T-helper 1 cell treated with Interleukin-12 subunit alpha and Interleukin-12 subunit beta and Interleukin-4 antibody, amounts not matched to agents 30 μg/mL and 1 μg/mL, for 36 hours (primary cell): Measurements from ENCODE around the gene RAPGEF1.
"Not testable (repeated sequence)": the region's sequence is repeated elsewhere in the genome, so short reads cannot be mapped to it uniquely, and the experiment has no call there.

ENCODE experiments used
- H3K27ac Mint-ChIP-seq: one replicate; pipeline ENCODE4 v1.8.0; 2021; ENCODE audit warnings: mild to moderate bottlenecking, mixed read lengths
- H3K27me3 Mint-ChIP-seq: one replicate; pipeline ENCODE4 v1.8.0; 2021; ENCODE audit warnings: low read depth, mixed read lengths
- H3K36me3 Mint-ChIP-seq: one replicate; pipeline ENCODE4 v1.8.0; 2021; ENCODE audit warnings: low read depth, mixed read lengths
- H3K4me1 Mint-ChIP-seq: one replicate; pipeline ENCODE4 v1.8.0; 2021; ENCODE audit warnings: low read depth, mixed read lengths
- H3K4me3 Mint-ChIP-seq: one replicate; pipeline ENCODE4 v1.8.0; 2021; ENCODE audit warnings: mild to moderate bottlenecking, moderate library complexity, mixed read lengths
- H3K9me3 Mint-ChIP-seq: one replicate; pipeline ENCODE4 v1.8.0; 2021; ENCODE audit warnings: mixed read lengths

Gene RAPGEF1

DNA sequence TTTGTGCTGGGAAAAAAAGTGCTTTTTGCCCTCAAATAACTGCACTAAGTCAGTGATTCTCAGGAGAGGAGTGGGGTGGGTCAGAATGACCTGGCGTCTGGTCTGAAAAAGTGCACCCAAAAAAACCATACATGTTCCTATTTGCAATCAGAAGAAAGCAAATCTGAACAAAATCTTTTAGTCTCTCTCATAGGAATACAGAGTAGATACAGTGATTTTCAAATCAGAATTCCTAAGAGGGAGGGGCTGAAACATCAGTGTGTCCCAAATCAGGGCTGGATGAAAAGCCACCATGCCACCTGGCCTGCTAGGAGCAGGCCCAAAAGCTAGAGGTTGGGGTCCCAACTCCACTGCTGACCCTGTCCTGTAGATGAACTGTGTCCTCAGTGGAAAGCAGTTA, 66.8 kb downstream of the RAPGEF1 start:
- Mint-ChIP-seq H3K9me3 (no peaks in the 10 kb centered on the region), H3K27ac (peak overlapping the region; percentile 62), H3K4me3 (peak overlapping the region; percentile 4), H3K4me1 (peaks cover 88% of the 10 kb centered on the region), H3K27me3 (no peaks in the 10 kb centered on the region), H3K36me3 (peaks cover 24% of the 10 kb centered on the region)

DNA sequence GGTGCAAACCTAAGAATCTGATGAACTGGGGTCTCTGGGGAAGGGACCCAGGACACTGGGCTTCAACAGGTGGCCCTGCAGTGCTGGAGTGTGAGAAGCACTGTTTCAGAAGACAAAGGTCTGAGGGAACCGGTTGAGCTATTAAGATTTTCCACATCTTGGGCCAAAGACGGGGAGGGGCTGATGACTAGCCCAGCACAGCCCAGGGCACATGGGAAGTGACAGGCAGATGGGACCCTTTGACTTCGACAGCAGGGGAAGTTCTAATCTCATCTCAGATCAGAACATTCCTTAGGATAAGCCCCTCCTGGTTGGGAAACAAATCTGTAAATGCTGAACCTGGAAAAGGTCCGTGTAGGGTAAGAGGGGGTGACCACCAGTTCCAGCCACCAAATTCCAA, 67.4 kb downstream of the RAPGEF1 start:
- H3K27ac Mint-ChIP-seq = peak overlapping the region; percentile 62
- H3K36me3 Mint-ChIP-seq = peaks cover 24% of the 10 kb centered on the region
- H3K4me1 Mint-ChIP-seq = peaks cover 88% of the 10 kb centered on the region
- no peaks in the 10 kb centered on the region for H3K9me3 Mint-ChIP-seq
- H3K27me3 Mint-ChIP-seq = no peaks in the 10 kb centered on the region
- peak overlapping the region; percentile 4 for H3K4me3 Mint-ChIP-seq

DNA sequence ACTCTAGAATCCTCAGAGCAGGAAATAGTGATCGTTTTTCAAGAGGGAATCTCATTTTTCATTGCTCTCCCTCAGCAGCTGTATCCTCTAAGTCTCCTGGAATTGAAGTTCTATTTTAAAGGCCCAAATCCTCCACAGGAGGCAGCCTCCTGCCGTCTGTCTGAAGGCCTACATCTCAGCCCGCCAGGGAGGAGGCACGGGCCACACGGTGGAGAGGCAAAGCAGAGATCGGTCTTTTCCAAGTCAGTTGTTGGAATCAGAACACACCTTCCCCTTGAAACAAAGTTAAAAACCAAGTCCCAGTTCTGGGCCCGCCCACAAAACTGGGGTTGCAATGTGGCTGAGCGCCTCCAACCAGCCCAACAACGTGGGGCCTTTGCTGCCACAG, 68.7 kb downstream of the RAPGEF1 start:
- Mint-ChIP-seq H3K9me3 (no peaks in the 10 kb centered on the region), H3K4me1 (peaks cover 80% of the 10 kb centered on the region), H3K27ac (peak overlapping the region; percentile 99), H3K36me3 (peaks cover 24% of the 10 kb centered on the region), H3K27me3 (no peaks in the 10 kb centered on the region), H3K4me3 (peak overlapping the region; percentile 72)

DNA sequence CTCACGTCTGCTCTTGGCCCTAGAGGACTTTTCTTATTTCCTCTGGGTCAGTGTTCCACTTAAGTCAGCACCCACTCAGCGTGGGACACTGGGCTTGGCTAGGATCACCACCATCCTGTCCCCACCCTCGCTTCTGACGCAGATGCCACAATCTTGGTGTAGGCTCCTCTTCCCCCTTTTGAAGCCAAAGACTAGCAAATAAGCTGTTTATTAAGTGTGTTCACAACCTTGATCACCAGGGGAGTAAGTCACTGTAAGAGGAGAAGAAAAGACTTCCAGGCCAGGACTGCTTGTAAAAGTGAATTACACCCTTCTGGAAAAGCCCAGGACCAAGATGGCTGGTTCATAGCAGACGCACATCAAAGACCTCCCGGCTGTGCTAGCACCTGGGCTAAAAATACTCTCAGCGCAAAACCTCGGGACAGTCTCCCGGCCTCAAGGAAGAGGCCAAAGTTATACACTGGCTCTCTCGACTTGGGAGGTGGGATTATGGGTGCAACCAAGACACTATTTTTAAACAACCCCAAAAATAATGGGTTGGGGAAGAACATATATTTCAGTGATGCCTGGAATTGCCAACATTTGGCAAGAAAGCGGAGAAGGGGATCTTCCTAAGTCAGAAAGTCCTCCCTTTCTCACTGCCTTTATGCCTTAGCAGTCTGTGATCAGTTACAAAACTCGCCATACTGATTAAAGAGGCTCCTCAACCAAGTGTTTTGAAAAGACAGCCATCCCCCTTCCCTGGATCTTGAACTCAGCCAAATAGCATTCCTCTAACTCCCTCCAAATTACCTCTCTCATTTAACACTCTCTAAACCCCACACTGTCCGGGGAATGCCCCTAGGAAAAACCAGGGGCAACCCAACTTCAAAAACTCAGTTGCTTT, 69.4 kb downstream of the RAPGEF1 start:
- Mint-ChIP-seq H3K9me3 (no peaks in the 10 kb centered on the region), H3K27me3 (no peaks in the 10 kb centered on the region), H3K4me3 (peak overlapping the region; percentile 72), H3K27ac (peak overlapping the region; percentile 99), H3K36me3 (peaks cover 29% of the 10 kb centered on the region), H3K4me1 (peaks cover 77% of the 10 kb centered on the region)

DNA sequence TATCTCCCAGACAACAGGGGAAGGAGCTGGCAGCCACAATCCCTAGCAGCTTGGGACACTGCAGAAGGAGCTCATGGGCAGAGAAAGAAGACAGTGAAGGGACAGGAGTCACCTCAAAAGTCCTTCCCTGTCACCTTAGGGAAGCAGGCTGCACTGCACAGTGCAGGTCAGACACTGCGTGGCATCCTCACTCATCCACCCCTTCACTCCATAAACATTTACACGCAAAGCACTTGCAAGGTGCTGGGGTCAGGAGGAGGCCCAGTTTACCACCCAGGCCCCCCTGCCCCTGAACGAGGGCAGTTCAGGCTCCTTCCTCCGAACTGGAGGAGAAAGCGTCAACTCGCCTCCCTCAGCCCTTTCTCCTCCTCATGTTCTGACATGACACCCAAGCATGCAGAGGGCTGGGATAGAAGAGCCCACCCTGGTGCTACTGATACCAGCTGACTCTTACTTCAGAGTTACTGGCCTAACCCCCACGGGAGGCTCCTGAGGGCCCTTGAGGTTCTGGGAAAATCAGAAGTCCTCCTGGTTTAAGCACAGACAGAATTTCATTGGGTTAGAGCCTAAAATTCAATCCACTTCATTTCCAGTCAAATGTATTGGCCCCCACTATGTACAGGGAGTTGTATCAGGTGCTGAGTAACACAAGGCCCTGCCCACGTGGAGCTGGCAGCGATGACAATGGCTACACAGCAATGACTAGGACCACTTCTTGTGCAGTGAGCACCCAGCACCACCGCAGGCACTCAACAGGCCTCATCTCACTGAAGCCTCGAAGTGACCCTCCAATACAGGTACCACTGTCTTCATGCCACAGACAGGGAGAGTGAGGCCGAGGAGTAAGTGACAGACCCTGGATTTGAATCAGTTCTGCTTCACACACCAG, 70.4 kb downstream of the RAPGEF1 start:
- Mint-ChIP-seq H3K4me3 (peak overlapping the region; percentile 79), H3K4me1 (peaks cover 77% of the 10 kb centered on the region), H3K36me3 (peaks cover 30% of the 10 kb centered on the region), H3K27ac (peak overlapping the region; percentile 99), H3K9me3 (no peaks in the 10 kb centered on the region), H3K27me3 (no peaks in the 10 kb centered on the region)

DNA sequence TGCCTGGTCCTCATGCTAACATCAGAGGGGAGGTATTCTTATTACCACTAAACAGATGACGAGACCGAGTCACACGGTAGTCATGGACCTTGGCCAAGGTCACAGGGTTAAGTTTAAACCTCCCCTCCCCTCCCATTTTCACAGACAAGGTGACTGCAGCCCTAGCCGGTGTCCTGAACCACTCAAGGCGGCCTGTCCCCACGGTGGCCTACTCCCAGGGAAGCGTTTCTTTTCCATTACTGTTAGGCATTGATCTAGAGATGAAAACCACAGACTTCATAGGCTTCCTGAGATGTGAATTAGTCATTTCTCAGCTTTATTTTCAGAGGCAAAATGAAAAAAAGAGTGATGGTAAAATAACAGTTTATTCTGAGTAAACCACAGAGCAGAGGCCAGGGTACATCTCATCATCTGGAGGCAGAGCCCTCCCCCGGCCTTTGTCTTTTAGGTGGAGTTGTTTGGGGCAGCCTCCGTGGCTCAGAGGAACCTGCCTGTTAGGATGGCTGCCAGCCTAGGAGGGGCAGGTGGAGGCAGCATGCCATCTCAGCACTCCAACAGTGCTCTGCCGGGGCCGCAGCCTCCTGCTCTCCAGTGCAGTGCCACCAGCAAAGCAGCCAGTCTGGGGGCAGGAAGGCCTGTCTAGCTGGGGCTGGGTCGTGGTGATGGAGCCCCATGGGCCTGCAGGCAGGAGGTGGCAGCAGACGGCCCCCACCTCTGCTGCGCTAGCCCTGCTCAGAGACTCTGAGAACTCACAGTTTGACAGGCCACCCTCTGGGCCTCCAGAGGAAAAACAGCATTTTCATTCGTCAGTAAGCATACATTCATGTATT, 71.2 kb downstream of the RAPGEF1 start:
- H3K27me3 Mint-ChIP-seq = no peaks in the 10 kb centered on the region
- peak overlapping the region; percentile 99 for H3K27ac Mint-ChIP-seq
- H3K4me3 Mint-ChIP-seq = peak overlapping the region; percentile 79
- peaks cover 79% of the 10 kb centered on the region for H3K4me1 Mint-ChIP-seq
- peaks cover 35% of the 10 kb centered on the region for H3K36me3 Mint-ChIP-seq
- H3K9me3 Mint-ChIP-seq = no peaks in the 10 kb centered on the region

DNA sequence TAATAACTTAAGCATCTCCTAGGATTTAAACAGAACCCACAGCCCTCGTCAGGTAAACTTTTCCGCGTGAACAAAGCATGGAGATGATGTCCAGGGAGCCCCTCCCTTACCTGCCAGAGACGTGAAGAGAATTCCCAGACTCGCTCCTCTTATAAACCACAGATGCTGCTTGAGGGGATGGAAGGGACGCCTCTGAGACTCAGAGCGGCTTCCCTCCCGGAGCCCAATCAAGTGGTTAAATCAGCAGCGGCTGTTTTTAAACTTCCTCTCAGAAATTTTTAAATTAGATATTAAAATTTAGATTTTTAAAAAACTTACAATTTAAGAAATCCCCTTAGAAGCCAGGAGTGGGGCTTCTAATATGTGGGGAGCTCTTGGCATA, 71.8 kb downstream of the RAPGEF1 start:
- H3K27ac Mint-ChIP-seq = peak overlapping the region; percentile 99

DNA sequence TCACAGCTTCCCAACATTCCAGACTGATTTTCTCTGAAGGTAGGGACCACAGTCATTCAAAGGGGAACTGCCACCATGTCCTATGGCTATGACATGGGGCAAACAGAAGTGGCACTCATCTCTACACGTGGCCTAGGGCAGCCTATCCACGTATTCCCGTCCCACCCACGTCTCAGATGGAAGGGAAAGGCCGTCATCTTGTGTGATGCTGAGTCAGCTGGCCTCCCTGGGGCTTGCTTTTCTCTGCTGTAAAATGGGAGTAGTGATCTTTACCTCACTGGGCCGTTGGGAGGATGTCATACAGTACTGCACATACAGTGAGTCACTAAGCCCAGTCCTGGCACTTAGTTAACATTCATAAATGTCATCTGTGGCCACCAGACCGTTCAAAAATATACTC, 72.3 kb downstream of the RAPGEF1 start:
- Mint-ChIP-seq H3K36me3 (peaks cover 38% of the 10 kb centered on the region), H3K4me3 (peak overlapping the region; percentile 69), H3K27me3 (no peaks in the 10 kb centered on the region), H3K9me3 (no peaks in the 10 kb centered on the region), H3K4me1 (peaks cover 84% of the 10 kb centered on the region), H3K27ac (peak overlapping the region; percentile 94)

More for the DNA sequence above, 71.8 kb downstream of the RAPGEF1 start:
- Mint-ChIP-seq H3K4me1 (peaks cover 84% of the 10 kb centered on the region), H3K9me3 (no peaks in the 10 kb centered on the region), H3K4me3 (peak overlapping the region; percentile 69), H3K27me3 (no peaks in the 10 kb centered on the region), H3K36me3 (peaks cover 37% of the 10 kb centered on the region)

DNA sequence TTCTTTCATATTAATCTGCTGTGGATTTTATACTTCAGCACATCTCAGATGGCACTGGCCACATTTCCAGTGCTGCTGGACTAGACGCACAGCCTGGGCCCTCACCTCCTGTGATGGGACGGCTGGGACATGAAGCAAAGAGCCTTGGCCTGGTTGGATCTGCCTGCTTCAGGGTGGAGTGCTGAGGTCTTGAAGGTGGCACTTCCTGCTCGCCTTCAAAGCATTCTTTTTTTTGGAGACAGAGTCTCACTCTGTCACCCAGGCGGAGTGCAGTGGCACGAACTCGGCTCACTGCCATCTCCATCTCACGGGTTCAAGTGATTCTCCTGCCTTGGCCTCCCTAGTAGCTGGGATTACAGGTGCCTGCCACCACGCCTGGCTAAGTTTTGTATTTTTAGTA, 73.1 kb downstream of the RAPGEF1 start:
- H3K27ac Mint-ChIP-seq = peak overlapping the region; percentile 94
- H3K36me3 Mint-ChIP-seq = peaks cover 34% of the 10 kb centered on the region
- peak overlapping the region; percentile 41 for H3K4me3 Mint-ChIP-seq
- no peaks in the 10 kb centered on the region for H3K9me3 Mint-ChIP-seq
- no peaks in the 10 kb centered on the region for H3K27me3 Mint-ChIP-seq
- H3K4me1 Mint-ChIP-seq = peaks cover 82% of the 10 kb centered on the region

DNA sequence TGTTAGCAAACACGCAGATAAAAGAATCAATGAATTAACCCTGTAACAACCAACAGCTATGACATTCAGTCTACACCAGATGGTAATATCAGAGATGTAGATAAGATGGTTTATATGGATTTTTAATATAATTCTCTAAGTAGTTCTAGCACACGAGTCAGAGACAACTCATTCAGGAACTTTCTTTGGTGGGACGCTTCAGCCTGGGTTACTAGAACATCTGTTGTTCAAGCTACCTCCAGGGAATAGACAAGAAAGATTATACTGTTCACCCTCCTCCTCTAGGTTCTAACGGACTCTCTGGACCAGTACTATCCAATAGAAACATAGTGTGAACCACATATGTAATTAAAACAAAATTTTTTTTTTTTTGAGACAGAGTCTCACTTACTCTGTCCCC, 73.8 kb downstream of the RAPGEF1 start:
- Mint-ChIP-seq H3K27me3 (no peaks in the 10 kb centered on the region), H3K4me3 (no peak overlapping the region), H3K27ac (peak overlapping the region; percentile 37), H3K4me1 (peaks cover 78% of the 10 kb centered on the region), H3K9me3 (no peaks in the 10 kb centered on the region), H3K36me3 (peaks cover 29% of the 10 kb centered on the region)

DNA sequence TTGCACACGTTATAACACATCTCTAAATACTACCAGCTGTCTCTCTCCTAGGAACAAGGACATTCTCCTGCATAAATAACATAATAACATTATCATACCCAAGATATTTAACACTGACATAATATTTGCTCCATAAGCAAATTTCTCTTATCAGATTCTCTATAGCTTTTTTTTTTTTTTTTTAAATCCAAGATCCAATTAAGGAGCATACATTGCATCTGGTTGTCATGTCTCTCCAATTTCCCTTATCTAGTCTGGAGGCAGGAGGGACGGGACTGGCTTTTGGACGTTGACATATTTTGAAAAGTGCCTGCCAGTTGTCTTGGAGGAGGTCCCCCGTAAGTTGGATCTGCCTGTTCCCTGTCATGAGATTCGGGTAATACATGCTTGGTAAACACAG, 76.6 kb downstream of the RAPGEF1 start:
- H3K9me3 Mint-ChIP-seq = no peaks in the 10 kb centered on the region
- peaks cover 28% of the 10 kb centered on the region for H3K36me3 Mint-ChIP-seq
- no peaks in the 10 kb centered on the region for H3K27me3 Mint-ChIP-seq
- no peak overlapping the region for H3K4me3 Mint-ChIP-seq
- peaks cover 67% of the 10 kb centered on the region for H3K4me1 Mint-ChIP-seq
- H3K27ac Mint-ChIP-seq = peak overlapping the region; percentile 60

DNA sequence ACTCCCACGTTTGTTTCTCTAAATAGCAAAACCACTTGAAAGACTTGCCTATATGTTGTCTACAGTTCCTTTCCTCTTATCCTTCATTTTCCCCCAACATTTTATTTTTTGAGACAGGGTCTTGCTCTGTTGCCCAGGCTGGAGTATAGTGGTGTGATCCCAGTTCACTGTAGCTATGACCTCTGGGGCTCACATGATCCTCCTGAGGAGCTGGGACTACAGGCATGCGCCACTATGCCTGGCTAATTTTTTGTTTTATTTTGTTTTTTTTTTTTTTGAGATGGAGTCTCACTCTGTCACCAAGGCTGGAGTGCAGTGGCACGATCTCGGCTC, 77.6 kb downstream of the RAPGEF1 start:
- Mint-ChIP-seq H3K36me3 (peaks cover 28% of the 10 kb centered on the region), H3K27ac (peak overlapping the region; percentile 46), H3K4me3 (peak overlapping the region; percentile 2), H3K4me1 (peaks cover 69% of the 10 kb centered on the region)
- H3K9me3 Mint-ChIP-seq, H3K27me3 Mint-ChIP-seq: not testable (repeated sequence)

DNA sequence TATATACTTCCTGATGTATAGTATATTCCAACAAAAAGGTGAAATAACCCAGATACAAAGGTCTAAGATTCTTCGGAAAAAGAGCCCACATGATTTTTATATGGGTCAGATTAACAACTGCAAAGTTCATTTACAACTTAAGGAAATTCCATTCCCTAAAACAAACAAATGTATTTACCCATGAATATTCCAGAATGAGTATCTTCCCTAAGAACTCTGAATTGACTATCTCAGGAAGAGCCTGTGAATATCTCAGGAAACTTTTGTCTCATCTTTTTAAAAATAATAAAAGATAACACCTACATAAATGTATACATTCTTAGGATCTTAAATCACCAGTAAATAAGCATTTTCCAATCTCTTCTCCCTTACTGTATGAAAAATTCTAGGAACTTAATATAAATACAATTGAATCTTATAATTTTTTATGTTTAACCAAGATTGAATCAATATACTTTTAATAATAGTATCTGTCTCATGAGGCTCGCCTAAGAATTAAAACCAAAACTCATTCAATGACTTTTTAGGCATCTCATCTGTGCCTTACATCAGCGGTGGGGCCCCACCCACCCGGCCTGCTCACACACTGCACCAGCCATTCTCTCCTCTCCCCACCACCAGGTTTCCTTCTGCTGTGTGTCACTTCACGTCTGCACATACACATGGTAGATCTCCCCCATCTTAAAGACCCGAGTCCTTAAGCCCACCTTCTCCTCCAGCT, 78.1 kb downstream of the RAPGEF1 start:
- Mint-ChIP-seq H3K4me1 (peaks cover 72% of the 10 kb centered on the region), H3K9me3 (no peaks in the 10 kb centered on the region), H3K36me3 (peaks cover 26% of the 10 kb centered on the region), H3K27ac (peak overlapping the region; percentile 46), H3K27me3 (no peaks in the 10 kb centered on the region), H3K4me3 (peak overlapping the region; percentile 2)
